Hematopoietic multipotent progenitor cell treated with erythropoietin and hydrocortisone succinate and interleukin-3 and kit ligand, for 15 days (in vitro differentiated cells): ENCODE data around the gene ADCY2.

Experiments used
- DNase-seq: peaks from one replicate; pipeline ENCODE4 v3.0.0-alpha.2; 2015; ENCODE audit warnings: low spot score

ADCY2 gene

DNA sequence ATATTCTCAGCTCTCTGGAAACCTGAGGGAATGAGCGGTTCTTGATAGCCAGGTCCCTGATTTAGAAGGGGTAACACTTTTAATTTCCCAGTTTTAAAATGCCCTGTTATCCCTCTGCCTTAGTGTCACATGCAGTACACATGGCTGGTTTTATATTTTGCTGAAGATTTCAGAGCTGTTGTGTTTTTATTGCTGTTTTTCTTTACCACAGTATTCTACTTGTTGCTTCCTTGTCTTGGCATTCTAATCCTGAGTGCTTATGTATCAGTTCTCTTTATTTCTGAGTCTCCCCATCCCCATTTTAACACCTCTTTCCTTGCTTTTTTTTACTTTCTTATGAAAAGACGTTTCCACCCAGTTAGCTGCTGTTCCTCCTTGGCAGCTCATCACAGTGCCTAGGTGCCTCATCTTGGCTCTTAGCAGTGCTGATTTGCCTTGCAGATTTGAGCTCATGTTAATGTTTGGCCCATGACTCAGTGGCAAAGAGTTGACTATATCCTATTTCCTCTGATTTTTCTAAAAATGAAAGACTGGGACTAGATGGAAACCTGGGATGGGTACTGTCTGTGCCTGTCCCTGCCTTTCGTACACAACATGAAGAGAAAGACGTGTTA lies 476.7 kb downstream of the ADCY2 start:
- DNase-seq: no peak

DNA sequence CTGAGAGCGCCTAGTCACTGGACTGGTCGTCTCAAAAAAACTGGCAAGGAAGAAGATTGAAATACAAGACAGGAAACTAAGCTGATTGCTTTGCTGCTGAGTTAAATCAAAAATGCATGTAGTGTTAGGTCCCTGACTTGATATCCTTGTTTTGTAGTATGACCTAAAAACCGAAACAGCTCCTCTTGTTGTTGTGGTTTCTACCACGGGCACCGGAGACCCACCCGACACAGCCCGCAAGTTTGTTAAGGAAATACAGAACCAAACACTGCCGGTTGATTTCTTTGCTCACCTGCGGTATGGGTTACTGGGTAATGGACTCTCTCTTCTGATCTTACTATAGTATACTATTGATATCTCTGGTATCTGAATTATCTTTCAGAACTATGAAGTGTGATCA lies 477.3 kb downstream of the ADCY2 start:
- no peak for DNase-seq

DNA sequence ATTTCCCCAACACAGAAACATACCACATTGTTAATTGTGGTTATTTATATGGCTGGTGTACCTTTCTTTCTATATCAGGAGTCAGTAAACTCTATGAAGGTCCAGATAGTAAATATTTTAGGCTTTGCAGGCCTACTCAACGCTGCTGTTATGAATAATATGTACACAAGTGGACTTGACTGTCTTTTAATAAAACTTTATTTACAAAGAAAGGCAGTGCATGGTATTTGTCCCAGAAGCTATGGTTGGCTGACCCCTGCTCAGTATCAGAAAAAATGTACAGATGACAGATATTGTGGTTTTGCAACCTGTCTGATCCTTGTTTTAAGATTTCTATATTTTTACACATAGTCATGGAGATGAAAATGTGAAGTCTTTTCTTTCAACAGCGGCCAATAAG lies 478.7 kb downstream of the ADCY2 start:
- no peak for DNase-seq

DNA sequence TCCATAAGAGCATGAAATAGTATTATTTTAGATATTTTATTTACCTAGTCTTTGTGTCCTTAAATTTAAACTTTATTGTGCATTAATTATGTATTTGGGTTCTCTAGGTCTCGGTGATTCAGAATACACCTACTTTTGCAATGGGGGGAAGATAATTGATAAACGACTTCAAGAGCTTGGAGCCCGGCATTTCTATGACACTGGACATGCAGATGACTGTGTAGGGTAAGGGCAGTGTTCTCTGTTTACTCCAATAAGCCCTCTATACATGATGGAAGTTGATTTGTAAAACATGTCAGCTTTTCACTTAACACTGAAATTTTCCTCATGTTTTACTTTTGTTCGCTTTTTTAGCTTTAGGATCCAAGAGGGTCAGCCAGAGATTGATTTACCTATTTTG lies 479.2 kb downstream of the ADCY2 start:
- no peak for DNase-seq

DNA sequence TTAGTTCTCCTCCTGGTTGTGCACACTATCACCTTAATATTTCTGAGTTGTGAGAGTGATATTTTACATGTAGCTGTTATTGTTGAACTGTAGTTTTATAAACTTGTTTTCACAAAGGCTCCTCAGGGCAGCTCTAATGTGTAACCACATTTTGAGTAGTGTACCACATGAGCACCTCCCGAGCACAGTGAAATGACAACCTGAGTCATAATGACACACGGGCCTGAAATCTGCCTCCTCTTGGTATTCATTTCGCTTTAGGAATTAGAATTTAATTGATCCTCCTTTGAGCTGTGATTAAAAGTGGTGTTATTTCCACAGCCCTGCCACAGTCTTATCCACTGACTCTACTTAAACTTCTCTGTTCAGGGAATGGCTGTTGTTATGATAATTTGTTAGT lies 480.9 kb downstream of the ADCY2 start:
- DNase-seq: no peak

DNA sequence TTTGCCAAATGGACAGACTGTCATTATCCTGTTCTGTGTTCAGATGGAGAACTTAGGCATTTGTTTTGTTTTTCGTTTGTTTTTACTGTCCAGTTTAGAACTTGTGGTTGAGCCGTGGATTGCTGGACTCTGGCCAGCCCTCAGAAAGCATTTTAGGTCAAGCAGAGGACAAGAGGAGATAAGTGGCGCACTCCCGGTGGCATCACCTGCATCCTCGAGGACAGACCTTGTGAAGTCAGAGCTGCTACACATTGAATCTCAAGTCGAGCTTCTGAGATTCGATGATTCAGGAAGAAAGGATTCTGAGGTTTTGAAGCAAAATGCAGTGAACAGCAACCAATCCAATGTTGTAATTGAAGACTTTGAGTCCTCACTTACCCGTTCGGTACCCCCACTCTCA lies 481.9 kb downstream of the ADCY2 start:
- no peak for DNase-seq

DNA sequence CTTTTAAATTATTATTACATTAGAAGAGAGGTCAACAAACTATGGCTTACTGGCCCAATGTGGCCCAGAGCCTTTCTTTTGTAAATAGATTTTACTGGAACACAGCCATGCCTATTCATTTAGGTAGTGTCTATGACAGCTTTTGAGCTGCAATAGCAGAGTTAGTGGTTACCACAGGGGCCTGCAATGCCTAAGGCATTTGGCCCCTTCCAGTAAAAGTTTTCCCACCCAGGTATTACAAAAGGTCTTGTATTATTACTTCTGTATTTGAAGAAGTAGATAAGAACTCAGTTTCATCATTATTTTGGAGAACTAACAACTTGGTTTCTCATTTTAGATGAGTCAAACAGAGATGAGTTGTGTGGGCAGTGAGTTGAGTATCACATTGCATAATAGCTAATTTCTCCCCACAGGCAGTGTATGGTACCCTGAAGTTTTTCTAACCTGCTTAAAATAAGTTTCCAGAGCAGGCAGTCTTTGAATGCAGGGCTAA lies 482.5 kb downstream of the ADCY2 start:
- DNase-seq: no peak
